ENCODE data around the gene SYNPO2. TPM values are rescaled to one million over a fixed set of nuclear protein-coding genes. Genes with fewer than 3 reads are reported as not detected.

SYNPO2 gene
- total and polyA plus RNA-seq, 2 of the 13 experiments (the other 11 are each of a cell fraction or from before 2014, with no cell fraction given): not detected

- H3K9ac ChIP-seq (ENCODE audit: insufficient read depth, low read depth, low read length): no peak overlapping the region
- BruUV-seq (replicated peaks): no TSS peak
- no peaks in the 10 kb centered on the region for H3K79me2 ChIP-seq (ENCODE audit: insufficient read depth, low read length)
- POLR2A ChIA-PET: no interaction called here
- intact Hi-C loops (cut with micrococcal nuclease; ENCODE audit: unreplicated experiment): no loop called here
- 1% methylated on average over 6 of the region's 6 CpGs for WGBS (ENCODE audit: low lambda C conversion rate)
- ATAC-seq (no peak), DNase-seq (ENCODE audit: low spot score) (no peak), FAIRE-seq (no peak)
- no peak overlapping the region for H2AFZ ChIP-seq (ENCODE audit: low read length)
- no peak for TF ChIP-seq IRX3 (CRISPR knock-in tag; IDR thresholded peaks at IDR 0.05; ENCODE audit: borderline replicate concordance, low read depth)
- TF ChIP-seq AHDC1 (CRISPR knock-in tag; IDR thresholded peaks at IDR 0.05; ENCODE audit: borderline replicate concordance): no peak
- TF ChIP-seq ZNF180 (CRISPR knock-in tag; IDR thresholded peaks at IDR 0.05; ENCODE audit: borderline replicate concordance, low read depth): no peak
- no peaks in the 10 kb centered on the region for H4K20me1 ChIP-seq (ENCODE audit: insufficient read depth, low read length)
- H3K9me3 ChIP-seq (ENCODE audit: low read length): no peaks in the 10 kb centered on the region
- H3K27me3 ChIP-seq (ENCODE audit: control insufficient read depth in 1 of 2, insufficient read depth in 2 of 2, low read length in 2 of 2): peaks cover 0 to 16% of the 10 kb centered on the region in 2 experiments; a peak in 1 of 5 replicates
- CTCF ChIA-PET (ENCODE audit: low intra/inter-chr PET ratio, low total read pairs): no interaction called here
- no peak overlapping the region for H3K4me3 ChIP-seq (replicated peaks in 1 of 3; ENCODE audit: insufficient read depth in 1 of 3, low read depth in 2 of 3, low read length in 3 of 3)
- no peaks in the 10 kb centered on the region for H3K36me3 ChIP-seq (replicated peaks in 1 of 2; ENCODE audit: control insufficient read depth in 1 of 2, insufficient read depth in 2 of 2, low read length in 2 of 2)
- no peak overlapping the region for H3K27ac ChIP-seq (ENCODE audit: extremely low read length, insufficient read depth, low read length)
- H3K4me2 ChIP-seq (ENCODE audit: low read depth, low read length): no peak overlapping the region
- in situ Hi-C loops (cut with HindIII; ENCODE audit: extremely low pct_ligation_motif_present, low pct_unique_long_range_greater_than_20kb): no loop called here
- no peaks in the 10 kb centered on the region for H3K4me1 ChIP-seq (ENCODE audit: insufficient read depth, low read length)
Observed at GRCh38 chr4:119032921-119033685, 144.4 kb downstream of the SYNPO2 start.

All from HepG2 (cell line).